Skeletal muscle cell (primary cell): ENCODE data around the gene H6PD.

Source experiments
- DNase-seq: peaks from one replicate; pipeline ENCODE4 v3.0.0-alpha.2; 2010; ENCODE audit warnings: low read depth
- H3K4me3 ChIP-seq: 2 replicates; pipeline ENCODE4 v1.5.1; 2011; ENCODE audit warnings: low read depth, mild to moderate bottlenecking, control low read depth, low read length, moderate library complexity

The H6PD gene

GRCh38 chr1:9309991-9310390, 75.4 kb downstream of the H6PD start:
- no peak for DNase-seq

GRCh38 chr1:9311029-9311428, 76.5 kb downstream of the H6PD start:
- H3K4me3 ChIP-seq = no peak overlapping the region
- DNase-seq = no peak

More at GRCh38 chr1:9309991-9310390, 75.4 kb downstream of the H6PD start:
- no peak overlapping the region for H3K4me3 ChIP-seq

GRCh38 chr1:9311479-9311878, 76.9 kb downstream of the H6PD start:
- DNase-seq = no peak
- no peak overlapping the region for H3K4me3 ChIP-seq

GRCh38 chr1:9312168-9312720, 77.7 kb downstream of the H6PD start:
- DNase-seq = no peak
- no peak overlapping the region for H3K4me3 ChIP-seq

GRCh38 chr1:9313576-9313975, 79.0 kb downstream of the H6PD start:
- no peak overlapping the region for H3K4me3 ChIP-seq
- no peak for DNase-seq

- DNase-seq = no peak
- H3K4me3 ChIP-seq = no peak overlapping the region
These were observed 79.5 kb downstream of the H6PD start for GRCh38 chr1:9314111-9314510.

GRCh38 chr1:9314711-9315379, 80.3 kb downstream of the H6PD start:
- H3K4me3 ChIP-seq = no peak overlapping the region
- DNase-seq = no peak

GRCh38 chr1:9315411-9316079, 81.0 kb downstream of the H6PD start:
- no peak overlapping the region for H3K4me3 ChIP-seq
- peak; percentile 54 for DNase-seq

- no peak for DNase-seq
- H3K4me3 ChIP-seq = no peak overlapping the region
These were observed 81.5 kb downstream of the H6PD start for GRCh38 chr1:9316080-9316444.

- no peak for DNase-seq
- no peak overlapping the region for H3K4me3 ChIP-seq
These were observed 81.9 kb downstream of the H6PD start for GRCh38 chr1:9316512-9316911.

- no peak overlapping the region for H3K4me3 ChIP-seq
- DNase-seq = no peak
These were observed 82.5 kb downstream of the H6PD start for GRCh38 chr1:9317072-9317471.

- DNase-seq = no peak
- H3K4me3 ChIP-seq = no peak overlapping the region
These were observed 83.2 kb downstream of the H6PD start for GRCh38 chr1:9317591-9318417.

- DNase-seq = no peak
- H3K4me3 ChIP-seq = no peak overlapping the region
These were observed 84.7 kb downstream of the H6PD start for GRCh38 chr1:9319208-9319788.

- no peak overlapping the region for H3K4me3 ChIP-seq
- DNase-seq = no peak
These were observed 85.4 kb downstream of the H6PD start for GRCh38 chr1:9319789-9320519.
